ENCODE measurements around the gene PRRC2B. TPM values are rescaled to one million over a fixed set of nuclear protein-coding genes. Genes with fewer than 3 reads are reported as not detected.

The PRRC2B gene
- total and polyA plus RNA-seq, 2 experiments from 2014 or later, result 45.0 to 193 TPM

DNA sequence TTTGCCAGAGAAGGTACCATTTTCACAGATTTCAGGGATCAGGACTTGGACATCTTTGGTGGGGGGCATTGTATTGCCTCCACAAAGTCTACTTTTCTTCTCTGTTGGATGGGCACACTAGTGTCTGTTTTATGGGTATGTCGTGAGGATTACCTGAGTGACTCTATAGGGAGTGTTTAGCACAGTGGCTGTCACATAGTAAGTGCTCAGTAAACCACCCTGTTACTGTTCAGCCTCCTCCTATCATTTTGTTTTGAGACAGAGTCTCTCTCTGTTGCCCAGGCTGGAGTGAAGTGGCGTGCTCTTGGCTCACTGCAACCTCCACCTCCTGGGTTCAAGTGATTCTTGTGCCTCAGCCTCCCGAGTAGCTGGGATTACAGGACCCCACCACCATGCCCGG is 2.4 kb upstream of the PRRC2B start (continued):
- TF ChIP-seq, protein P1, sequence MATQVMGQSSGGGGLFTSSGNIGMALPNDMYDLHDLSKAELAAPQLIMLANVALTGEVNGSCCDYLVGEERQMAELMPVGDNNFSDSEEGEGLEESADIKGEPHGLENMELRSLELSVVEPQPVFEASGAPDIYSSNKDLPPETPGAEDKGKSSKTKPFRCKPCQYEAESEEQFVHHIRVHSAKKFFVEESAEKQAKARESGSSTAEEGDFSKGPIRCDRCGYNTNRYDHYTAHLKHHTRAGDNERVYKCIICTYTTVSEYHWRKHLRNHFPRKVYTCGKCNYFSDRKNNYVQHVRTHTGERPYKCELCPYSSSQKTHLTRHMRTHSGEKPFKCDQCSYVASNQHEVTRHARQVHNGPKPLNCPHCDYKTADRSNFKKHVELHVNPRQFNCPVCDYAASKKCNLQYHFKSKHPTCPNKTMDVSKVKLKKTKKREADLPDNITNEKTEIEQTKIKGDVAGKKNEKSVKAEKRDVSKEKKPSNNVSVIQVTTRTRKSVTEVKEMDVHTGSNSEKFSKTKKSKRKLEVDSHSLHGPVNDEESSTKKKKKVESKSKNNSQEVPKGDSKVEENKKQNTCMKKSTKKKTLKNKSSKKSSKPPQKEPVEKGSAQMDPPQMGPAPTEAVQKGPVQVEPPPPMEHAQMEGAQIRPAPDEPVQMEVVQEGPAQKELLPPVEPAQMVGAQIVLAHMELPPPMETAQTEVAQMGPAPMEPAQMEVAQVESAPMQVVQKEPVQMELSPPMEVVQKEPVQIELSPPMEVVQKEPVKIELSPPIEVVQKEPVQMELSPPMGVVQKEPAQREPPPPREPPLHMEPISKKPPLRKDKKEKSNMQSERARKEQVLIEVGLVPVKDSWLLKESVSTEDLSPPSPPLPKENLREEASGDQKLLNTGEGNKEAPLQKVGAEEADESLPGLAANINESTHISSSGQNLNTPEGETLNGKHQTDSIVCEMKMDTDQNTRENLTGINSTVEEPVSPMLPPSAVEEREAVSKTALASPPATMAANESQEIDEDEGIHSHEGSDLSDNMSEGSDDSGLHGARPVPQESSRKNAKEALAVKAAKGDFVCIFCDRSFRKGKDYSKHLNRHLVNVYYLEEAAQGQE (IDR thresholded peaks at IDR 0.05; ENCODE audit: unreplicated experiment), result no peak
- TF ChIP-seq ZNF331 (CRISPR knock-in tag; IDR thresholded peaks at IDR 0.05; ENCODE audit: low read depth) (no peak), POLR2AphosphoS5 (IDR thresholded peaks at IDR 0.05; ENCODE audit: low read depth) (no peak), STAT1 (IDR thresholded peaks at IDR 0.05; ENCODE audit: unreplicated experiment) (no peak), CREB1 (CRISPR knock-in tag; IDR thresholded peaks at IDR 0.05; ENCODE audit: low read depth) (no peak)
- TF ChIP-seq, protein P2, sequence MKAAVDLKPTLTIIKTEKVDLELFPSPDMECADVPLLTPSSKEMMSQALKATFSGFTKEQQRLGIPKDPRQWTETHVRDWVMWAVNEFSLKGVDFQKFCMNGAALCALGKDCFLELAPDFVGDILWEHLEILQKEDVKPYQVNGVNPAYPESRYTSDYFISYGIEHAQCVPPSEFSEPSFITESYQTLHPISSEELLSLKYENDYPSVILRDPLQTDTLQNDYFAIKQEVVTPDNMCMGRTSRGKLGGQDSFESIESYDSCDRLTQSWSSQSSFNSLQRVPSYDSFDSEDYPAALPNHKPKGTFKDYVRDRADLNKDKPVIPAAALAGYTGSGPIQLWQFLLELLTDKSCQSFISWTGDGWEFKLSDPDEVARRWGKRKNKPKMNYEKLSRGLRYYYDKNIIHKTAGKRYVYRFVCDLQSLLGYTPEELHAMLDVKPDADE (IDR thresholded peaks at IDR 0.05), result no peak
- TF ChIP-seq, protein P3, sequence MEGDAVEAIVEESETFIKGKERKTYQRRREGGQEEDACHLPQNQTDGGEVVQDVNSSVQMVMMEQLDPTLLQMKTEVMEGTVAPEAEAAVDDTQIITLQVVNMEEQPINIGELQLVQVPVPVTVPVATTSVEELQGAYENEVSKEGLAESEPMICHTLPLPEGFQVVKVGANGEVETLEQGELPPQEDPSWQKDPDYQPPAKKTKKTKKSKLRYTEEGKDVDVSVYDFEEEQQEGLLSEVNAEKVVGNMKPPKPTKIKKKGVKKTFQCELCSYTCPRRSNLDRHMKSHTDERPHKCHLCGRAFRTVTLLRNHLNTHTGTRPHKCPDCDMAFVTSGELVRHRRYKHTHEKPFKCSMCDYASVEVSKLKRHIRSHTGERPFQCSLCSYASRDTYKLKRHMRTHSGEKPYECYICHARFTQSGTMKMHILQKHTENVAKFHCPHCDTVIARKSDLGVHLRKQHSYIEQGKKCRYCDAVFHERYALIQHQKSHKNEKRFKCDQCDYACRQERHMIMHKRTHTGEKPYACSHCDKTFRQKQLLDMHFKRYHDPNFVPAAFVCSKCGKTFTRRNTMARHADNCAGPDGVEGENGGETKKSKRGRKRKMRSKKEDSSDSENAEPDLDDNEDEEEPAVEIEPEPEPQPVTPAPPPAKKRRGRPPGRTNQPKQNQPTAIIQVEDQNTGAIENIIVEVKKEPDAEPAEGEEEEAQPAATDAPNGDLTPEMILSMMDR (conservative IDR thresholded peaks at IDR 0.05; ENCODE audit: low read depth in 2 of 2), result no peak

DNA sequence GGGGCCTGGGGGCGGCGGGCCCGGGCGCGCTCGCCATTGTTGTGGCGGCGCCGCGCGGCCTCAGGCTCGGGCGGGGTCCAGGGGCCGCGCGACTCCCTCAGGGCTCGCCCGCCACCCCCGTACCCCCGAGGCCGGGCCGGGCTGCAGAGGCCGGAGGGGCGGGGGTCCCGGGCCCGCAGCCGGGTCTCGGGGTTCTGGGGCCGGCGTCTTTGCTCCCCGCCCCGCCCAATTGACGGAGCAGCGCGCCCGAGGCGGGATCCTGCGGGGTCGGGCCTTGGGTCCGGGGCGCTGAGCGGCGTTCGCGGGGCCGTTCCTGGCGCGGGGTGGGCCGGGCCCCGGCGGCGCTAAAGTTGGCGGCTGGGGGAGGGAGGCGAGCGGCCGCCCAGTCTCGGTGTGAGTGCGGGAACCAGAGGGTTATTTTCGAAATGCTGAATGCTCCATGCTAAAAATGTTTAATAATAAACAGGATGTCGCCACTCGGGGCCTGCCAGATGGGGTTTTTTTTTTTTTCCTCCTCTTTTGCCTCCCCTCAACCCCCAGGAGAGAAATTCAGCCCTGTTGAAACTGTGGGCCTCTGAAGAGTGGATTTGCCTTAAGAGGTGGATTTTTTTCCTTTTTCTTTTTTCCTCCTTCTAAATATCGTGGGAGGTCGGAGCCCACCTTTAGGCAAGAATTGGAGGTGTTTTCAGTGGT is 724 bp downstream of the PRRC2B start:
- Histone ChIP-seq H3K9me2 (ENCODE audit: insufficient read depth) (no peaks in the 10 kb centered on the region), H3K27ac (ENCODE audit: low read depth) (peak overlapping the region; percentile 98), H3K4me2 (peak overlapping the region; percentile 90), H4K20me1 (replicated peaks; ENCODE audit: insufficient read depth) (peaks cover 35% of the 10 kb centered on the region), H3K36me3 (ENCODE audit: insufficient read depth) (no peaks in the 10 kb centered on the region), H3K79me2 (replicated peaks; ENCODE audit: insufficient read depth) (peaks cover 60% of the 10 kb centered on the region), H3K27me3 (ENCODE audit: insufficient read depth) (no peaks in the 10 kb centered on the region), H3K4me1 (ENCODE audit: insufficient read depth) (peaks cover 52% of the 10 kb centered on the region), H2AFZ (no peak overlapping the region), H3K4me3 (peak overlapping the region; percentile 89), H3F3A (replicated peaks; ENCODE audit: low read depth) (peaks cover 25% of the 10 kb centered on the region)
- peaks cover 25% of the 10 kb centered on the region for H3K27me3 Mint-ChIP-seq (ENCODE audit: insufficient read depth, low read depth, poor library complexity)
- peak overlapping the region; percentile 97 for H3K27ac Mint-ChIP-seq
- peaks cover 50% of the 10 kb centered on the region for H3K4me1 Mint-ChIP-seq
- peak; percentile 6; the same call in 2 of the 3 replicates for ATAC-seq
- peak overlapping the region; percentile 95 for H3K4me3 Mint-ChIP-seq
- H3K36me3 Mint-ChIP-seq (ENCODE audit: low read depth), result peaks cover 25% of the 10 kb centered on the region
- no peaks in the 10 kb centered on the region; the same call in 2 of the 3 replicates for H3K9me3 Mint-ChIP-seq
- DNase-seq (ENCODE audit: low spot score), result peak; percentile 63
- TF ChIP-seq STAT1 (IDR thresholded peaks at IDR 0.05; ENCODE audit: unreplicated experiment) (no peak), ZNF114 (CRISPR knock-in tag; IDR thresholded peaks at IDR 0.05) (no peak)
